H1 (cell line): Measurements from ENCODE around the gene HAS3.

Experiments
- HDAC2 ChIP-seq, 2 experiments: fragments of 300-600 bp in 1 of 2; sonication (generic) in 1 of 2; IDR thresholded peaks; 2 replicates each; pipeline ENCODE4 v1.6.1; 2011 to 2012; ENCODE audit warnings: low read depth in 2 of 2, low read length in 2 of 2, mild to moderate bottlenecking in 2 of 2, moderate library complexity in 2 of 2, borderline replicate concordance in 1 of 2, inconsistent platforms in 1 of 2
- MAFK ChIP-seq: IDR thresholded peaks from 2 replicates; pipeline ENCODE4 v1.6.1; 2012; ENCODE audit warnings: low read depth, mild to moderate bottlenecking, improper control_type of control experiment, low read length
- TF ChIP-seq, protein P1 (sequence below), 3 experiments: IDR thresholded peaks; 1 replicate in 2 of 3; 2 replicates in 1 of 3; pipeline versions ENCODE4 v1.5.1 to v1.6.1; 2011; ENCODE audit warnings: low read length in 3 of 3, mild to moderate bottlenecking in 3 of 3, inconsistent platforms in 2 of 3, low read depth in 1 of 3, moderate library complexity in 1 of 3; ENCODE audit not compliant: insufficient read depth in 1 of 3; ENCODE audit errors: control extremely low read depth in 1 of 3

DNA sequence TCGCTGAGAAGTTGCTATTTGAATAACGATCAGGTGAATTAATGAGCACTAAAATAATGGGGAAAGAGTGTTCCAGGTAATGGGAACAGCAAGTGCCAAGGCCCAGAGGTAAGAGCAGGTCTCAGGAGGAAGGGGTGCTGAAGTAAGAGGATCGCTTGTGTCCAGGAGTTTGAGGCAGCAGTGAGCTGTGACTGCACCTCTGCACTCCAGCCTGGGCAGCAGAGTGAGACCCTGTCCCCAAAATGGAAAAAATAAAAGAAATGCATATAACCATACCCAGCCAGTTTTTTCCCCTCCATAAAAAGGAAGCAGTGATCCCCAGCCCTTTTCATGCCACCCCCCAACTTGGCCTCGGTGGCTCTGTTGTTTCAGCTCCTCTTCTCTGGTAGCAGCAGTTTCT lies 16.8 kb upstream of the HAS3 start:
- TF ChIP-seq, protein P1, sequence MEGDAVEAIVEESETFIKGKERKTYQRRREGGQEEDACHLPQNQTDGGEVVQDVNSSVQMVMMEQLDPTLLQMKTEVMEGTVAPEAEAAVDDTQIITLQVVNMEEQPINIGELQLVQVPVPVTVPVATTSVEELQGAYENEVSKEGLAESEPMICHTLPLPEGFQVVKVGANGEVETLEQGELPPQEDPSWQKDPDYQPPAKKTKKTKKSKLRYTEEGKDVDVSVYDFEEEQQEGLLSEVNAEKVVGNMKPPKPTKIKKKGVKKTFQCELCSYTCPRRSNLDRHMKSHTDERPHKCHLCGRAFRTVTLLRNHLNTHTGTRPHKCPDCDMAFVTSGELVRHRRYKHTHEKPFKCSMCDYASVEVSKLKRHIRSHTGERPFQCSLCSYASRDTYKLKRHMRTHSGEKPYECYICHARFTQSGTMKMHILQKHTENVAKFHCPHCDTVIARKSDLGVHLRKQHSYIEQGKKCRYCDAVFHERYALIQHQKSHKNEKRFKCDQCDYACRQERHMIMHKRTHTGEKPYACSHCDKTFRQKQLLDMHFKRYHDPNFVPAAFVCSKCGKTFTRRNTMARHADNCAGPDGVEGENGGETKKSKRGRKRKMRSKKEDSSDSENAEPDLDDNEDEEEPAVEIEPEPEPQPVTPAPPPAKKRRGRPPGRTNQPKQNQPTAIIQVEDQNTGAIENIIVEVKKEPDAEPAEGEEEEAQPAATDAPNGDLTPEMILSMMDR (IDR thresholded peaks at IDR 0.05; ENCODE audit: control extremely low read depth in 1 of 3, insufficient read depth in 1 of 3, low read depth in 1 of 3, low read length in 3 of 3), result no peak
- TF ChIP-seq HDAC2 (IDR thresholded peaks at IDR 0.05; ENCODE audit: borderline replicate concordance in 1 of 2, low read depth in 2 of 2, low read length in 2 of 2) (no peak), MAFK (no peak)
